Central memory CD8-positive, alpha-beta T cell (primary cell): Measurements from ENCODE around the gene METTL24.

Source experiments
- ATAC-seq: fragments of 150-1000 bp; cut with Tn5 transposase; replicated peaks from 2 replicates; pipeline ENCODE4 v1.10.0; 2022; ENCODE audit warnings: mild to moderate bottlenecking, moderate FRiP score, moderate number of reproducible peaks; ENCODE audit not compliant: poor library complexity, severe bottlenecking; ENCODE audit errors: extremely low read depth
- DNase-seq, 2 donors: peaks; one replicate each; pipeline ENCODE4 v3.0.0; 2021; ENCODE audit warnings: low spot score in 2 of 2
- H3K27ac Mint-ChIP-seq: one replicate; pipeline ENCODE4 v1.8.0; 2022; ENCODE audit warnings: low read depth, mild to moderate bottlenecking, moderate library complexity, mixed read lengths
- H3K27me3 Mint-ChIP-seq: one replicate; pipeline ENCODE4 v1.8.0; 2022; ENCODE audit warnings: mixed read lengths
- H3K36me3 Mint-ChIP-seq: one replicate; pipeline ENCODE4 v1.8.0; 2022; ENCODE audit warnings: mild to moderate bottlenecking, moderate library complexity, mixed read lengths; ENCODE audit not compliant: insufficient read depth
- H3K4me1 Mint-ChIP-seq: one replicate; pipeline ENCODE4 v1.8.0; 2022; ENCODE audit warnings: mixed read lengths
- H3K4me3 Mint-ChIP-seq: one replicate; pipeline ENCODE4 v1.8.0; 2022; ENCODE audit warnings: mild to moderate bottlenecking, moderate library complexity, mixed read lengths
- H3K9me3 Mint-ChIP-seq: one replicate; pipeline ENCODE4 v1.8.0; 2022; ENCODE audit warnings: mixed read lengths

The METTL24 gene

GRCh38 chr6:110341663-110342596 is 16.2 kb downstream of the METTL24 start:
- no peaks in the 10 kb centered on the region for H3K36me3 Mint-ChIP-seq
- H3K9me3 Mint-ChIP-seq = no peaks in the 10 kb centered on the region
- no peak for DNase-seq
- no peak for ATAC-seq
- H3K4me1 Mint-ChIP-seq = no peaks in the 10 kb centered on the region
- no peak overlapping the region for H3K27ac Mint-ChIP-seq
- H3K4me3 Mint-ChIP-seq = no peak overlapping the region
- H3K27me3 Mint-ChIP-seq = no peaks in the 10 kb centered on the region

DNA sequence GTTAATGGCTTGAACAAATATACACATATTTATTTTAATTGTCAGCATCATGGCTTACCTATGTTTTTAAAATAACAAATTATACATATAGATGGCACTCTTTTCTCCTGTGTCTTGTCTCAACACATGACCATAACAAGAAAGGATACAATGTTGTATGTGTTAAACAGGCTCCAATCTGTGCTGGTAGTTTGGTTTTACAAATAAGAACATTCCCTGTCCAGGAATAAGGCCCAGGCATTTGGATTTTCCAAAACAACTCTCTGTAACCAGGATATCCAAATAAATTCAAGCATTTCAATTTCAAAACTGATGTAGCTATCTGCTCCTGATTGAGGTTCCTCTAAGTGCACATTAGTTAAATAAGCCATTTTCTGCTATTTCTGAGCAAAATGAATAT is 17.1 kb downstream of the METTL24 start:
- Mint-ChIP-seq H3K27ac (no peak overlapping the region), H3K9me3 (no peaks in the 10 kb centered on the region), H3K27me3 (no peaks in the 10 kb centered on the region), H3K4me1 (no peaks in the 10 kb centered on the region), H3K36me3 (no peaks in the 10 kb centered on the region), H3K4me3 (no peak overlapping the region)
- ATAC-seq (no peak), DNase-seq (no peak)

- H3K27me3 Mint-ChIP-seq = no peaks in the 10 kb centered on the region
- no peaks in the 10 kb centered on the region for H3K9me3 Mint-ChIP-seq
- H3K36me3 Mint-ChIP-seq = no peaks in the 10 kb centered on the region
- no peak for DNase-seq
- no peak overlapping the region for H3K27ac Mint-ChIP-seq
- ATAC-seq = no peak
- no peaks in the 10 kb centered on the region for H3K4me1 Mint-ChIP-seq
- no peak overlapping the region for H3K4me3 Mint-ChIP-seq
These were observed 17.7 kb downstream of the METTL24 start for GRCh38 chr6:110340392-110340965.

DNA sequence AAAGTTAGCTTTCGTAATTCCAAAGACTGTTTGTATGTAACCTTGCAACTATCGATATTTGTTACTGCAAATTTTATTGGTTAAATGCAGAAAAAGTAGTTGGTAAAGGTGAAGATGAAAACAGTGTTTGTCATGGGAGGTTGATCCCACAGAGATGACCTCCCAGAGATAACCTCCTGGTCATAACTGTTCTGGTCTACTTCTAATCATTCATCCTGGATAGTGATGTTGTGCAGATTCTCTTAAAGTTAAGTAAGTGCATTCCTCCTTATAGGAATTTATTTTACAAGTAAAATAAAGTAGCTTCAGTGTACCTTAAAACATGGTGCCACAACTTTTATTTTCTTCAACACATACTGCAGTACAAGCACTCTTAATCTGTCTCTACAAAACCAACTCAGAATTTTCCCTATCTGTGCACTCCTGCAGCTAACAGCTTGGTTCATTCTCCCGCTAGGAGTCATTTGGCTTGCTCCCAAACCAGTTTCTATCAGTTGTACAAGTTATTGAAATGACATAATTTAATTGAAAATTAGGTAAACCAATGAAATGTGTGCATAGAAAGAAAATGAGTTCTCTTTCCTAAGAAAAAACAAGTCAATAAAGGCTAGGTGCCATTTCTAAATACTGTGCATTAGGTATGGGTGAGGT is 19.2 kb downstream of the METTL24 start:
- no peak for ATAC-seq
- Mint-ChIP-seq H3K4me3 (no peak overlapping the region), H3K36me3 (no peaks in the 10 kb centered on the region), H3K27me3 (no peaks in the 10 kb centered on the region), H3K9me3 (no peaks in the 10 kb centered on the region), H3K4me1 (no peaks in the 10 kb centered on the region), H3K27ac (no peak overlapping the region)
- no peak for DNase-seq

DNA sequence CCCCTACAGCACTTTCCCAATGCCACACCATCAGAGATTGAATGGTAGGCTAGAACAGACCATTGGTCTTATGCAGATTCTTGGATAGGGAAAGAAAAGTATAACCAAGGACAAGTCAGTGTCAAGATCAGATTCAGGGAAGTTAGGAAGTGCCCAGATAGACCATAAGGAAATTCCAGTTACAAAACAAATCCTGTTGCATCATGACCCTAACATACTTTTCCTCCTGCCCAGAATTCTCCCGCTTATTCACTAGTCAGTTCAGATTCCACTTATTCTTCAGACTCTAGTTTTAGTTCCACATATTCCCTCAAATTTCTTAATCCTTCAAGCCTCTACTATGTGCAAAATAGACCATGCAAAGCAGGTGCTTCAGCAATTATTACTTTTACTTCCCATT is 20.7 kb downstream of the METTL24 start:
- H3K4me1 Mint-ChIP-seq = no peaks in the 10 kb centered on the region
- DNase-seq = no peak
- H3K9me3 Mint-ChIP-seq = no peaks in the 10 kb centered on the region
- H3K4me3 Mint-ChIP-seq = no peak overlapping the region
- ATAC-seq = no peak
- no peak overlapping the region for H3K27ac Mint-ChIP-seq
- no peaks in the 10 kb centered on the region for H3K27me3 Mint-ChIP-seq
- H3K36me3 Mint-ChIP-seq = no peaks in the 10 kb centered on the region

DNA sequence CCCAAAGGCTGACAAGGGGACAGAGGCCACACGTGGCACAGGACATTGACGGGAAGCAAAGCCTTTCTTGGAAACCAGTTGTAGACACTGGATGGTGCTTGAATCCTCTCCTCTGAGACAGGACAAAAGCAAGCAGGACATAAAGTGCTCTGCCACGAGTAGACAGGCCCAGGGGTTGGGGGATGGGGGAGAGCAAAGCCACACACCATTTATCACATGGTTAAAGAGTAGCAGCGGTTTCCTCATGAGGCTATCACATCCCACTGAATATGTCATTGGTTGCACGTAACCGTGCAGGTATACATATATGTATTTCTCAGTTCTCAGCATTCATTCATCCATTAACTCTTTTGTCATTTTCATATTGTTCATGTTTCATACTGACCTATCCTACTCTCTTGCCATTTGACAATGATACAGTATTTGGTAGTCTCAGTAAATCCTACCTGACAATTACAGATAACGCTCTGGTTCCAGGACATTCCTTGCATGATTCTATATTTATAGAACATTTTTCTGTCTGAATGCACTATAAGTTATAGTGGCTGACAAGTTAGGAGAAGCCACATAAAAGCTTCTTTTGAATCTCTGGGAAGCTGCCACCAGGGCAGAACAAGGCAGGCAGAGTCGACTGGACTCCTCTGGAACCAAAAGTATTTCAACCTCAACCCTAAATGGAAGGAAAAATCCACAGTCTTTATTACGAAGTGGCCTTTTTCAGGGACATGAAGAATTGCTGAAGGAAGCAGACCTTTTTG is 23.5 kb downstream of the METTL24 start:
- peaks cover 17% of the 10 kb centered on the region for H3K27me3 Mint-ChIP-seq
- DNase-seq (no peak), ATAC-seq (no peak)
- H3K36me3 Mint-ChIP-seq = no peaks in the 10 kb centered on the region
- H3K4me3 Mint-ChIP-seq = no peak overlapping the region
- H3K9me3 Mint-ChIP-seq = no peaks in the 10 kb centered on the region
- no peaks in the 10 kb centered on the region for H3K4me1 Mint-ChIP-seq
- no peak overlapping the region for H3K27ac Mint-ChIP-seq

DNA sequence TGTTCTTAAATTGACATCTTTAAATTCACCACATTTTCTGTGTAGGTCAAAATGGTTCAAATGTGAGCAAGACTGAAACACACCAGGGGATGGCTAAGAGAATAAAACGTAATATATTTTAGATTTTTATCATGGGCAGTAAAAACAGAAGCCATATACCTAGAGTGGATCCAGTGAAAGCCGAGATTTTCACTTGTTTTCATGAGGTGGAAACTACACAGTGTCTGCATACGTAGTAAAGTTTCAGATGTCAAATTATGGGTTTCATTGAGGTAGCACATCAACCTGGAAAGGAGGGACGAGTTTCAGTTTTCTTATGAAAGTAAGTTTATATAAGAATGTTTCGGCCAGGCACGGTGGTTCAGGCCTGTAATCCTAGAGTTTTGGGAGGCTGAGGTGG is 25.9 kb downstream of the METTL24 start:
- ATAC-seq (no peak), DNase-seq (no peak)
- Mint-ChIP-seq H3K4me3 (no peak overlapping the region), H3K27me3 (peaks cover 17% of the 10 kb centered on the region), H3K27ac (no peak overlapping the region), H3K4me1 (no peaks in the 10 kb centered on the region), H3K36me3 (no peaks in the 10 kb centered on the region), H3K9me3 (no peaks in the 10 kb centered on the region)

DNA sequence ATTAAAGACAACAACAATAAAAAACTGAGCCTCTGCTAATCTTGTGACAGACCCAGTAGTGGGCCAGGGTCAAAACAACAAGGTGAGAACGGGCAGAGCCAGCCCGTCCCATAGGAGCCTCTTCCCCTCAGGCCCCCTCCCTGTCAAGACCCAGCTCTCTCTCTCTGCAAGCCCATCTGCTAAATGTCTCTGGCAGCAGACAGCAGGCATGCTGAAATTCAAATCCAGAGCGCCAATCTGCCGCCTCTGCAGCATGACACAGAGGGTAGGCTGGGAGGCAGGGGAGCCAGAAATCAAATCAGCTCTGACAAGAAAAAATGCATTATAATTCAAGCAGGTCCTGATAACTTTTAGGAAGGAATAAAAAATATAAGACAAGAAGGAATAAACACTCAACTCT is 26.3 kb downstream of the METTL24 start:
- peaks cover 17% of the 10 kb centered on the region for H3K27me3 Mint-ChIP-seq
- DNase-seq = no peak
- no peaks in the 10 kb centered on the region for H3K4me1 Mint-ChIP-seq
- H3K27ac Mint-ChIP-seq = no peak overlapping the region
- H3K4me3 Mint-ChIP-seq = no peak overlapping the region
- H3K9me3 Mint-ChIP-seq = no peaks in the 10 kb centered on the region
- H3K36me3 Mint-ChIP-seq = no peaks in the 10 kb centered on the region
- ATAC-seq = no peak

GRCh38 chr6:110331390-110331789 is 26.8 kb downstream of the METTL24 start:
- Mint-ChIP-seq H3K27me3 (peaks cover 17% of the 10 kb centered on the region), H3K4me3 (no peak overlapping the region)
- no peak for ATAC-seq

DNA sequence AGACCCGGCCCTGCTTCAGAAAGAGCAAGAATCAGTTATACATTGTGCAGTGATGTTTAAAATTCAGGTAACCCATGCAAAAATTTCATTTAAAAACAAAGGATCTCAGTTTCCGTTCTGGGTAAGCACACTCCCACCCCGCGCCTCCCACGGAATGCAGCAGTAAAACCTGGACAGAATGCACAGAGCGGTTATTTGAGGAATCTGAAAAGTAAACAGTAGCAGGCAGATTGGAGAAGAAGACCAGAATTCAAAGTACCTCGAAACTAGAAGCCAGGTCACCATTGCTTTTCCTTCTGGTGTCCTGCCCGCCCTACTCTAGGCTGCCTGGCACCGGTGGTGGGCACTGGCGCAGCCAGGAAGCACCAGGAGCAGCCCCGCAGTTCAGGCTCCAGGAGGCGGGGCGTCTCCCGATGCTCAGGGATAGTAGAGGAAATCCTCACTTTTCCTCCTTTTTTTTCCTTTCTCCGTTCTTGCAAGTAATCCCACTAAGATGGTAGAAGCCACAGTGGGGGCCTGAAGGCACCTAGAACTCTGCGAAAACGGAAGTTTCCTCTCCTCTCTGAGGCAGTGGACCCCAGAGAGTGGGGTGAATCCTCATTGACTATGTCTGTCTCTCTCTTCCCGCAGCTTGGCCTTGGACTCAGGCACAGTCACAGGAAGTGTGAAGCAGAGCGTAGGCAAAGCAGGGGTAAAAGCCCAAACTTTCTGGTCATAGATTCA is 28.3 kb downstream of the METTL24 start:
- H3K27me3 Mint-ChIP-seq = peaks cover 17% of the 10 kb centered on the region
- H3K4me1 Mint-ChIP-seq = no peaks in the 10 kb centered on the region
- no peaks in the 10 kb centered on the region for H3K9me3 Mint-ChIP-seq
- DNase-seq = no peak
- H3K4me3 Mint-ChIP-seq = no peak overlapping the region
- no peaks in the 10 kb centered on the region for H3K36me3 Mint-ChIP-seq
- H3K27ac Mint-ChIP-seq = no peak overlapping the region
- no peak for ATAC-seq

More at GRCh38 chr6:110331390-110331789, 26.8 kb downstream of the METTL24 start:
- Mint-ChIP-seq H3K36me3 (no peaks in the 10 kb centered on the region), H3K9me3 (no peaks in the 10 kb centered on the region), H3K4me1 (no peaks in the 10 kb centered on the region), H3K27ac (no peak overlapping the region)
- DNase-seq = no peak

DNA sequence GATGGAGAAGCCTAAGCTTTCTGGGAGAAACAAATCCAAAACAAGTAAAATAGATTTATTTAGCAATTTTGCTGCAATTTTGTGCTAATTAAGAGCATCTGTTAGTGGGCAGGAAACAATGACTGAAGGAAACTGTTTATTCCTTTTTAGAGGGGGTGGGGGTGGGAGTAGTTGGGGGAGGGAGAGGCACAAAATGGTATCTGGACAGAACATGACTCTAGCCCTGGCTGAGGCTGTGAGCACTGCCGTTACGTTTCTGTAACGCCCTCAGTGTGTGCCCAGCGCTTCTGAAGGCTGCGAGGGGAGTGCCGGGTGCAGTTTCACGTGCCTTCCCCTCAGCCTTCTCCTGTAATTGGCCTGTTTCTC is 28.8 kb downstream of the METTL24 start:
- Mint-ChIP-seq H3K36me3 (no peaks in the 10 kb centered on the region), H3K27me3 (peaks cover 17% of the 10 kb centered on the region), H3K27ac (no peak overlapping the region), H3K4me3 (no peak overlapping the region), H3K9me3 (no peaks in the 10 kb centered on the region), H3K4me1 (no peaks in the 10 kb centered on the region)
- DNase-seq (no peak), ATAC-seq (no peak)

GRCh38 chr6:110328259-110328658 is 29.9 kb downstream of the METTL24 start:
- H3K4me1 Mint-ChIP-seq = no peaks in the 10 kb centered on the region
- peaks cover 17% of the 10 kb centered on the region for H3K27me3 Mint-ChIP-seq
- H3K9me3 Mint-ChIP-seq = no peaks in the 10 kb centered on the region
- no peak for ATAC-seq
- H3K4me3 Mint-ChIP-seq = no peak overlapping the region
- H3K27ac Mint-ChIP-seq = no peak overlapping the region
- no peak for DNase-seq
- H3K36me3 Mint-ChIP-seq = no peaks in the 10 kb centered on the region
